Measurements from ENCODE around the gene LHFPL5. TPM values are rescaled to one million over a fixed set of nuclear protein-coding genes. Genes with fewer than 3 reads are reported as not detected.
A peak's percentile ranks its signal among the peaks of the same experiment; 100 is the strongest.

The LHFPL5 gene
- total RNA-seq, 1 donor from 2014 or later, result not detected

GRCh38 chr6:35771343-35771627, 33.9 kb upstream of the LHFPL5 start:
- H3K4me1 ChIP-seq, result peaks cover 0 to 1% of the 10 kb centered on the region in 2 donors
- no peak for TF ChIP-seq CTCF (IDR thresholded peaks at IDR 0.05)
- DNase-seq (ENCODE audit: low spot score in 2 of 2), result no peak
- no peaks in the 10 kb centered on the region for H3K27me3 ChIP-seq
- H3K9me3 ChIP-seq, result no peaks in the 10 kb centered on the region
- no peaks in the 10 kb centered on the region for H3K36me3 ChIP-seq
- no peak overlapping the region for H3K4me3 ChIP-seq
- intact Hi-C loops (cut with DNase I), result no loop called here
- H3K27ac ChIP-seq, result no peak overlapping the region

GRCh38 chr6:35774116-35774794, 30.9 kb upstream of the LHFPL5 start:
- Histone ChIP-seq H3K27ac (no peak overlapping the region), H3K36me3 (no peaks in the 10 kb centered on the region), H3K9me3 (no peaks in the 10 kb centered on the region), H3K27me3 (no peaks in the 10 kb centered on the region), H3K4me3 (no peak overlapping the region), H3K4me1 (peaks cover 0 to 4% of the 10 kb centered on the region in 2 donors)
- no peak for TF ChIP-seq CTCF (IDR thresholded peaks at IDR 0.05)
- DNase-seq (ENCODE audit: low spot score in 2 of 2), result no peak
- intact Hi-C loops (cut with DNase I), result no loop called here

DNA sequence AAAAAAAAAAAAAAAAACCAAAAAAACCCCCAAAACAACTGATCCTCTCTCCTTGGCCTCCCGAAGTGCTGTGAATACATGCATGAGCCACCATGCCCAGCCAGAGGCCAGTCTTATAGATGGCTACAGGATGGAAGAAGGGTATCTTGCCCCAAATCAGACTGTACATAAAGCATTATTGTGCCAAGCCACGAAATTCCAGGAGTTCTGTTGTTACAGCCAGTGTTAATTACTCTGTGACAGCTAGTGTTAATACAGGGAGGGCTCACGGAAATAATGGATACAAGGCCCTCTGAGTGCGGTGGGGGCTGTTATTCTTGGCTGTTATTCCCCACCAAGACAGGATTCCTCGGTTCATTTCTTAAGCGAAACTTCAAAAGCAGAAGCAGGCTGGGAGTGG, 30.1 kb upstream of the LHFPL5 start:
- peaks cover 0 to 4% of the 10 kb centered on the region in 2 donors for H3K4me1 ChIP-seq
- H3K4me3 ChIP-seq, result no peak overlapping the region
- H3K36me3 ChIP-seq, result no peaks in the 10 kb centered on the region
- no peak for DNase-seq (ENCODE audit: low spot score in 2 of 2)
- H3K27me3 ChIP-seq, result no peaks in the 10 kb centered on the region
- H3K9me3 ChIP-seq, result no peaks in the 10 kb centered on the region
- no peak for TF ChIP-seq CTCF (IDR thresholded peaks at IDR 0.05)
- H3K27ac ChIP-seq, result no peak overlapping the region
- intact Hi-C loops (cut with DNase I), result no loop called here

- no peak for TF ChIP-seq CTCF (IDR thresholded peaks at IDR 0.05)
- H3K27ac ChIP-seq, result no peak within 1 kb of the TSS
- no peaks in the 10 kb centered on the region for H3K36me3 ChIP-seq
- intact Hi-C loops (cut with DNase I), result no loop called here
- no peaks in the 10 kb centered on the region for H3K9me3 ChIP-seq
- no peak for DNase-seq (ENCODE audit: low spot score in 2 of 2)
- peak within 1 kb of the TSS; percentile 39 to 61 for H3K4me3 ChIP-seq
- peaks cover 0 to 4% of the 10 kb centered on the region in 2 donors for H3K4me1 ChIP-seq
- H3K27me3 ChIP-seq, result no peaks in the 10 kb centered on the region
Observed at GRCh38 chr6:35776364-35777215, 28.6 kb upstream of the LHFPL5 start, which contains the start of gene CLPSL2. Gene CLPSL2, plus strand, starts transcription at chr6:35776598. Its CDS starts 21 bp downstream, at chr6:35776619.

DNA sequence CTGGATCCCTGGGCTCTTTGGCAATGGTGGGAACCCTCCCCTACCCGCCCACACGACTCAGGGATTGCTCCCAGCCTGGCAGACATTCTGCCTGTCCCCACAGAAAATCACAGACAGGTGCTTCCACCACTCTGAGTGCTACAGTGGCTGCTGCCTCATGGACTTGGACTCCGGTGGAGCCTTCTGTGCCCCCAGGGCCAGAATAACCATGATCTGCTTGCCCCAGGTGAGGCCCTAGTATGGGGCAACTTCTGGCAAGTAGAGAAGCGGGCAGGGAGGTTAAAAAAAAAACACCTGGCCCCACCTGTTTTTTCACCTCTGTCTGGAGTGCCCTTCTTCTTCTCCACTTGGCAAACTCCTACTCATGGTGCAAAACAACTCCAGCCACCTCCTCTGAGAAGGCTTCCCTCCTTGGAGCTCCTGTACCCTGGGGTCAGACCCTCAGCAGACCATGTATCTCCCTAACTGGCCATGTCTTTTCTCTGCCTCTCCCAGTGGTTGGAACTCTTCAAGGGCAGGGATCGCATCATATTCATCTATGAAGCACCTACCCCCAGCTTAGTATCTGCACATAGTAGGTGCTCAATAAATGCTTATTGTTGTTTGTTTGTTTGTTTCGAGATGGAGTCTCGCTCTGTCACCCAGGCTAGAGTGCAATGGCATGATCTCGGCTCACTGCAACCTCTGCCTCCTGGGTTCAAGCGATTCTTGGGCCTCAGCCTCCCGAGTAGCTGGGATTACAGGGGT, 27.6 kb upstream of the LHFPL5 start:
- no peak for DNase-seq (ENCODE audit: low spot score in 2 of 2)
- no peak overlapping the region for H3K27ac ChIP-seq
- no peaks in the 10 kb centered on the region for H3K27me3 ChIP-seq
- intact Hi-C loops (cut with DNase I), result no loop called here
- H3K9me3 ChIP-seq, result no peaks in the 10 kb centered on the region
- H3K4me3 ChIP-seq, result no peak overlapping the region
- H3K4me1 ChIP-seq, result peaks cover 0 to 4% of the 10 kb centered on the region in 2 donors
- H3K36me3 ChIP-seq, result no peaks in the 10 kb centered on the region
- TF ChIP-seq CTCF (IDR thresholded peaks at IDR 0.05), result no peak
